ENCODE measurements around the gene FAM174A. TPM values are rescaled to one million over a fixed set of nuclear protein-coding genes. Genes with fewer than 3 reads are reported as not detected.

Gene FAM174A
- total RNA-seq (2014; rRNA removed; shearing (Covaris generic)), result 6.1 and 13.5 TPM in 2 replicates

- in situ Hi-C loops (cut with HindIII; ENCODE audit: low sequenced_read_pairs), result no loop called here
- DNase-seq (ENCODE audit: low spot score), result peak; percentile 97
Observed at GRCh38 chr5:100535060-100536005, at the start of gene FAM174A. FAM174A (plus strand) TSS chr5:100535374; CDS start chr5:100535531, 157 bp downstream.

GRCh38 chr5:100493996-100494395 is 41.2 kb upstream of the FAM174A start:
- no peak for DNase-seq (ENCODE audit: low spot score)
- in situ Hi-C loops (cut with HindIII; ENCODE audit: low sequenced_read_pairs), result no loop called here

DNA sequence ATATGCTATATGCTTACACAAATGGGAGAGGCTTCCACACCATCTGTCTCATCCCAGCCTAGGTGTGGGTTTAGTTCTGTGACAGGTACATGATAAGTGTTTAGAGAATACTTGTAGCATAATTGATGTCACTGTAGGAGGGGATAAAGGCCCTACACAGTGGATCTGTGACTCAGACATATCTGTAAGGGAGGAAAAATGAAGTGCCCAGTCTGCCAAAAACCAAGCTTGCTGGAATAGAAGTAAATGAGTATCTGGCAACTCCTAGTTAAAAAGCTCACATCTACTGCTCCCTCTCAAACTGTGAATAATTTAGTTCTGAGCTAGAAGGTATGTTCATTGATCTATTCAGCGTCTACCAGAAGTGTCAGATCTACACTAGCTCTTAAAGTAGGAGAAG is 38.9 kb upstream of the FAM174A start:
- DNase-seq (ENCODE audit: low spot score), result no peak
- in situ Hi-C loops (cut with HindIII; ENCODE audit: low sequenced_read_pairs), result no loop called here

GRCh38 chr5:100502684-100503083 is 32.5 kb upstream of the FAM174A start:
- no peak for DNase-seq (ENCODE audit: low spot score)
- in situ Hi-C loops (cut with HindIII; ENCODE audit: low sequenced_read_pairs), result no loop called here

- DNase-seq (ENCODE audit: low spot score), result no peak
- in situ Hi-C loops (cut with HindIII; ENCODE audit: low sequenced_read_pairs), result no loop called here
Observed at GRCh38 chr5:100505984-100506670, 29.0 kb upstream of the FAM174A start.

DNA sequence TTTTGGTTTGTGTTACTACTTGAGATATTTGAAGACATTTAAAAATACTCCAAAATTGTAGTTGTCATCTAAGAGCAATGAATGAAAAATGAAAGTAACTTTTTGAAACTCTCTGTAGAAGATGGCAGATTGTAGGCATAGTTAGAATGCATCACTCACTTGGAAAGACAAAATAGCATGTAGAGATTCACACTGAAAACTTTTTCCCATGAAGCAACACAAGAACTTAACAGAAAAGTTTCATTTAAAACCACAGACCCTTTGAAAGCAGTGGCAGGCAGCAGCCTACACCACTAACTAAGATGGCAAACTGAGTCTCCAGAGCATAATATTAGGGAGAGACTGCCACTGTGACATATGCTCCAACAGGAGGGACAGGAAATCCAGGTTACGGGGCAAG is 18.9 kb upstream of the FAM174A start:
- DNase-seq (ENCODE audit: low spot score), result no peak
- in situ Hi-C loops (cut with HindIII; ENCODE audit: low sequenced_read_pairs), result no loop called here

GRCh38 chr5:100517301-100517974 is 17.7 kb upstream of the FAM174A start:
- no peak for DNase-seq (ENCODE audit: low spot score)
- in situ Hi-C loops (cut with HindIII; ENCODE audit: low sequenced_read_pairs), result no loop called here

DNA sequence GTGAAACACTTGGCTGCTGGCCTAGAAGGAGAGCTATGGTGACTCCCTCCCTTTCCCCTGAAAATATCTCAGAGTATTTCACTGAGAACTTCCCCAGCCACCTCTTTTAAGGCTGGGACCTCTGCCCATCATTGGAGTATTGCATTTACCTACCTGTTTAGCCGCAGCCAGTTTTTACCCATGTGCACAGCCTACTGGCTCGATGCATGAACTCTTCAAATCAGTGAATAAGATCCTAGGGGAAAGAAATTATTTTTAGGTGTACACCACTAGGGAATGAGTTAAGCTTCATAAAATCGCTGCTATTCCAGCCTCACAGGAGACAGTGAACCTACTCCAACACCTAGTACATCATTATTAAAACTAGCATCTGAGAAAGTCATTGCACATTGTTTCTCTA is 16.8 kb upstream of the FAM174A start:
- in situ Hi-C loops (cut with HindIII; ENCODE audit: low sequenced_read_pairs), result no loop called here
- DNase-seq (ENCODE audit: low spot score), result no peak

GRCh38 chr5:100519075-100519474 is 16.1 kb upstream of the FAM174A start:
- in situ Hi-C loops (cut with HindIII; ENCODE audit: low sequenced_read_pairs), result no loop called here
- no peak for DNase-seq (ENCODE audit: low spot score)

- in situ Hi-C loops (cut with HindIII; ENCODE audit: low sequenced_read_pairs), result no loop called here
- no peak for DNase-seq (ENCODE audit: low spot score)
Observed at GRCh38 chr5:100520348-100520747, 14.8 kb upstream of the FAM174A start.

- no peak for DNase-seq (ENCODE audit: low spot score)
- in situ Hi-C loops (cut with HindIII; ENCODE audit: low sequenced_read_pairs), result no loop called here
Observed at GRCh38 chr5:100537946-100538345, 2.8 kb downstream of the FAM174A start.

DNA sequence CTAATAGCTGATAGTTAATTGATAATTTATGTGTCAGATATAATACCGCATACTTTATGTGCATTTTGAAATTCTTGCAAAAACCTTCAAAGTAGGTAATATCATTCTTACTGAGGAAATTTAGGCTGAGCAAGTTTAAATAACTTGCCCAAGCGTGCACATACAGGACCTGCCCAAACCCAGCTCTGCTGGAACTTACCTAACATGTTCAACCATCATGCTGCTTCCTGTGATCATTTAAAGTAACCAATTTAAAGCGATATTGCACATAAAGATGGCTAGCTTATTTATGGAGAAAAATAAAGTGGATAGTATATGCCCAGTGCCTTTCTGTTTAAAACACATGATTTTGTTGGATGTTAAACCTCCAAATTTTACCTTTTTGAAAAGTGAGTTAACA is 4.3 kb downstream of the FAM174A start:
- in situ Hi-C loops (cut with HindIII; ENCODE audit: low sequenced_read_pairs), result no loop called here
- DNase-seq (ENCODE audit: low spot score), result no peak

DNA sequence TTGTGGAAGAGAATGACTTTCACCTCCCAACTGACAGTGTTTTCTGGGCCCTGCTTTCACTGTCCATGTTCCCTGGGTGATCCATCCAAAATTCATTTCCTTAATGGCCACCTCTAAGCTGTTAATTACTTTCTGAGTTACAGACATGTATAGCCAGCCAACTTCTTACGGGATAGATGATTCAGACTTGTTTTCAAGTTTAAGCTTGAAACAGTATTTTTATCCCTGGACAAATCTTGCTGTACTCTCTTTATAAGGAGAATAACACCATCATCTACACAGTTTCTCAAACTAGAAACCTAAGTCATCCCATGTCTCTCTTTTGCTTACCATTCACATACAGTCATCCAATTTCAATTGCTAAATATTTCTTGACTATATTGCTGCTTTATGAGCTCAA is 6.9 kb downstream of the FAM174A start:
- DNase-seq (ENCODE audit: low spot score), result no peak
- in situ Hi-C loops (cut with HindIII; ENCODE audit: low sequenced_read_pairs), result no loop called here

- in situ Hi-C loops (cut with HindIII; ENCODE audit: low sequenced_read_pairs), result no loop called here
- peak; percentile 16 for DNase-seq (ENCODE audit: low spot score)
Observed at GRCh38 chr5:100546001-100546400, 10.8 kb downstream of the FAM174A start.

DNA sequence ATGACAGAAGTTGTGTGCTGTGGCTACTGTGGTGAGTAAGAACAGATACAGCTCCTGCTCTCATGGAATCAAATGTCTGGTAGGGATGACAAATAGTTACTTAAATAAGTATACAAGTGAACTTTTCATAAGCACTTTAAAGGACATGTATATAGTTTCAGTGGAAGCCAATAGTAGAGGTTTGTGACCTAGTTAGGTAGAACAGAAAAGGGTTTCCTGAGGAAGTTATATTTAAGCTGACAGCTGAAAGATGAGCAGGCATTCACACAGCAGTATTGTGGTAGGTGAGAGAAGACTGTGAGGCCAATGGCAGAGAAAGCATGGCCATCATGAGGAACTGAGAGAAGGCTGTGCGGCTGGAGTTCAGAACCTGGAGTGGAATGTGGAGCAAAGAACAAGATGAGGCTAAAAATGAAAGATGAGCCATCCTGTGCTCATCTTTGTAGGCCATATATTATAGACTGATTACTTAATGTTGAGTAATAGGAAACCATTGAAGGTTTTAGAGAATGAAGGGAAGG is 15.4 kb downstream of the FAM174A start:
- in situ Hi-C loops (cut with HindIII; ENCODE audit: low sequenced_read_pairs), result no loop called here
- DNase-seq (ENCODE audit: low spot score), result no peak

- in situ Hi-C loops (cut with HindIII; ENCODE audit: low sequenced_read_pairs), result no loop called here
- no peak for DNase-seq (ENCODE audit: low spot score)
Observed at GRCh38 chr5:100551183-100551582, 16.0 kb downstream of the FAM174A start.

DNA sequence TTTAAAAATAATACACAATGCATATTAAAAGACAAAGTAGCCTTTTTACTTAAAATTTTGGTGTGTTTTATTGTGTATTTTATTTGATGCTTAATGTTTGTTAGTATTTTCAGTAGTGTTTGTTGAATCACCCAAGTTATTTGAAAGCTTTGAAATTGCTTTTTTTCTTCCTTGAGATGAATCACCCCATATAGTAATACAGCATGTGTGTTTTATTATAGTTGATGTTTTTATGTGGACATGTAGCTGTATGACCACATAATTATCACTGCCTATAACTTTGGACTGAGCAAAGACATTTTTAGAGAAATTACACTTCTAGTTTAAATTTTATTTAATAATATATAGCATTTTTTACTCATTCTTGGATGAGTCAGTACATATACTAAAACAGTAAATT is 18.0 kb downstream of the FAM174A start:
- in situ Hi-C loops (cut with HindIII; ENCODE audit: low sequenced_read_pairs), result no loop called here
- no peak for DNase-seq (ENCODE audit: low spot score)

DNA sequence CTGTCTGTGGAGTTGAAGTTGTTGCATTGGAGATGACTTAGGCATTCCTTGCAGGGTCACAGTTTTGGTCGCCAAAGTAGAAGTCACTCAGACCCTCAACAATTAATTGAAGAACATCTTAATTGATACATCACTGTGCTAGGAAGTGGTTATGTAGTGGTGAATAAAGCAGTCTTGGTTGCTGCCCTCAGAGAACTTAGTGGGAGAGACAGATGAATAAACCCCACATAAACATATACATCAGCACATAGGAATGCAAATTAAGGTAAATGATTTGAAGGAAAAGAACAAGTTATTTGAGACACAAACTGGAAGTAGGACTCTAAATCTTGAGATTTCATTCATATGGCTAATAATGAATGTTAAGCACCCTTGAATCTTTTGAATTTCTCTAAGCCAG is 25.7 kb downstream of the FAM174A start:
- in situ Hi-C loops (cut with HindIII; ENCODE audit: low sequenced_read_pairs), result no loop called here

DNA sequence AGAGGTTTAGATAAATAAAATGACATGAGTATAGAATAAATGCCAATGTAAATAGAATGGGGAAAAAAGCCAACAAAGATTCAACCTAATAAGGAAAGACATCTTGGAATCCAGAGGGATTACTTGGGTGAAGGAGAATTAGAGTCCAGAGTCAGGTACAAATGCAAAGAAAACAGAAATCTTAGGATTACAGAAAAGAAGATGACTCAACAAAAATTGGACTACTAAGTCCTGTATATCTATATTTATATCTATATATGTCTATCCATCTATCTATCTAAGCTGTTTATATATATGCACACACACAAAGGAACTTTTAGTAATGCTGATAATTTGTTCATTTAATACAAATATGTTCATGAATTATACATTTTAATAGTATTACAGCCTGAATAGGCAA is 27.6 kb downstream of the FAM174A start:
- in situ Hi-C loops (cut with HindIII; ENCODE audit: low sequenced_read_pairs), result no loop called here
- no peak for DNase-seq (ENCODE audit: low spot score)

More for the DNA sequence above, 25.7 kb downstream of the FAM174A start:
- no peak for DNase-seq (ENCODE audit: low spot score)

Data from G401 (cell line).